DOHH2 (cell line): Measurements from ENCODE around the gene ZRSR2.

Experiments
- H3F3A ChIP-seq: fragments of 200-600 bp; sonication (generic), shearing (Covaris generic); 2 replicates; pipeline ENCODE4 v1.6.0; 2016; ENCODE audit warnings: antibody characterized with exemption, mild to moderate bottlenecking; ENCODE audit not compliant: control insufficient read depth, insufficient read depth
- H3K27ac ChIP-seq: fragments of 200-600 bp; sonication (generic); 2 replicates; pipeline ENCODE4 v1.5.1; 2014; ENCODE audit warnings: low read depth, mild to moderate bottlenecking, low read length, moderate library complexity
- H3K27me3 ChIP-seq: fragments of 200-600 bp; sonication (generic); 2 replicates; pipeline ENCODE4 v1.6.1; 2014; ENCODE audit warnings: mild to moderate bottlenecking, low read length, mixed read lengths; ENCODE audit not compliant: control insufficient read depth
- H3K36me3 ChIP-seq: fragments of 200-600 bp; sonication (generic); 2 replicates; pipeline ENCODE4 v1.6.1; 2014; ENCODE audit warnings: mild to moderate bottlenecking, low read length, moderate library complexity, mixed read lengths; ENCODE audit not compliant: control insufficient read depth
- H3K4me1 ChIP-seq: fragments of 200-600 bp; sonication (generic); 2 replicates; pipeline ENCODE4 v1.6.1; 2014; ENCODE audit warnings: mild to moderate bottlenecking, low read length, mixed read lengths; ENCODE audit not compliant: control insufficient read depth
- H3K4me2 ChIP-seq: fragments of 200-600 bp; sonication (generic); 2 replicates; pipeline ENCODE4 v1.6.0; 2014; ENCODE audit warnings: mild to moderate bottlenecking, low read length, moderate library complexity
- H3K4me3 ChIP-seq: fragments of 200-600 bp; sonication (generic); 2 replicates; pipeline ENCODE4 v1.5.1; 2014; ENCODE audit warnings: mild to moderate bottlenecking, low read length, mixed read lengths
- H3K79me2 ChIP-seq: fragments of 200-600 bp; sonication (generic); 2 replicates; pipeline ENCODE4 v1.6.1; 2014; ENCODE audit warnings: mild to moderate bottlenecking, low read length, mixed read lengths; ENCODE audit not compliant: control insufficient read depth
- H3K9me2 ChIP-seq: fragments of 200-600 bp; sonication (generic); replicated peaks from 2 replicates; pipeline ENCODE4 v1.6.1; 2014; ENCODE audit warnings: mild to moderate bottlenecking, low read length, mixed read lengths; ENCODE audit not compliant: control insufficient read depth
- H3K9me3 ChIP-seq: fragments of 200-600 bp; sonication (generic); 2 replicates; pipeline ENCODE4 v1.6.1; 2014; ENCODE audit warnings: antibody characterized with exemption, low read length, mixed read lengths; ENCODE audit not compliant: control insufficient read depth, insufficient read depth
- H4K20me1 ChIP-seq: fragments of 200-600 bp; sonication (generic); 2 replicates; pipeline ENCODE4 v1.6.0; 2014; ENCODE audit warnings: low read depth, mild to moderate bottlenecking, antibody characterized with exemption, low read length, moderate library complexity; ENCODE audit not compliant: control insufficient read depth, insufficient read depth
- CTCF ChIP-seq: fragments of 200-600 bp; sonication (generic); IDR thresholded peaks from one replicate; pipeline ENCODE4 v1.5.1; 2014; ENCODE audit warnings: antibody characterized with exemption, mild to moderate bottlenecking, low read depth, low read length; ENCODE audit not compliant: poor library complexity, severe bottlenecking
- EZH2phosphoT487 ChIP-seq: fragments of 200-600 bp; sonication (generic); IDR thresholded peaks from 2 replicates; pipeline ENCODE4 v1.6.1; 2017; ENCODE audit warnings: borderline replicate concordance, mild to moderate bottlenecking, antibody characterized with exemption, low read length, moderate library complexity, mixed read lengths

Gene ZRSR2

GRCh38 chrX:15790769-15791290, 546 bp downstream of the ZRSR2 start:
- no peaks in the 10 kb centered on the region for H3K27me3 ChIP-seq
- TF ChIP-seq EZH2phosphoT487 = no peak
- no peak for TF ChIP-seq CTCF
- peak overlapping the region; percentile 74 for H3K4me2 ChIP-seq
- peaks cover 5% of the 10 kb centered on the region; the same call in 1 of the 2 replicates for H3K4me1 ChIP-seq
- peak overlapping the region; percentile 68 for H3K27ac ChIP-seq
- peak overlapping the region; percentile 87 for H3K4me3 ChIP-seq
- H3K9me2 ChIP-seq = no peaks in the 10 kb centered on the region
- H4K20me1 ChIP-seq = no peaks in the 10 kb centered on the region
- H3K9me3 ChIP-seq = no peaks in the 10 kb centered on the region
- H3K79me2 ChIP-seq = peaks cover 49% of the 10 kb centered on the region
- peaks cover 15% of the 10 kb centered on the region for H3K36me3 ChIP-seq
- no peaks in the 10 kb centered on the region; the same call in 1 of the 2 replicates for H3F3A ChIP-seq

GRCh38 chrX:15797707-15798106, 7.4 kb downstream of the ZRSR2 start:
- no peak for TF ChIP-seq EZH2phosphoT487
- TF ChIP-seq CTCF = no peak
- Histone ChIP-seq H3F3A (no peaks in the 10 kb centered on the region; the same call in 1 of the 2 replicates), H3K4me2 (no peak overlapping the region), H3K36me3 (peaks cover 15% of the 10 kb centered on the region), H3K27ac (no peak overlapping the region), H3K27me3 (no peaks in the 10 kb centered on the region), H3K79me2 (peaks cover 48% of the 10 kb centered on the region), H3K9me2 (no peaks in the 10 kb centered on the region), H4K20me1 (no peaks in the 10 kb centered on the region), H3K4me1 (no peaks in the 10 kb centered on the region), H3K9me3 (no peaks in the 10 kb centered on the region), H3K4me3 (no peak overlapping the region)

GRCh38 chrX:15804563-15804962, 14.3 kb downstream of the ZRSR2 start:
- TF ChIP-seq CTCF = no peak
- no peak for TF ChIP-seq EZH2phosphoT487
- Histone ChIP-seq H4K20me1 (no peaks in the 10 kb centered on the region), H3K4me1 (no peaks in the 10 kb centered on the region), H3K4me2 (no peak overlapping the region), H3K4me3 (no peak overlapping the region), H3K9me2 (no peaks in the 10 kb centered on the region), H3K9me3 (no peaks in the 10 kb centered on the region), H3K79me2 (no peaks in the 10 kb centered on the region), H3K27ac (no peak overlapping the region), H3F3A (no peaks in the 10 kb centered on the region), H3K27me3 (no peaks in the 10 kb centered on the region), H3K36me3 (peaks cover 23% of the 10 kb centered on the region)

- no peak for TF ChIP-seq CTCF
- TF ChIP-seq EZH2phosphoT487 = no peak
- Histone ChIP-seq H3K9me3 (no peaks in the 10 kb centered on the region), H3K4me1 (no peaks in the 10 kb centered on the region), H4K20me1 (no peaks in the 10 kb centered on the region), H3K79me2 (no peaks in the 10 kb centered on the region), H3K27me3 (no peaks in the 10 kb centered on the region), H3K36me3 (peaks cover 36% of the 10 kb centered on the region), H3K27ac (no peak overlapping the region), H3K9me2 (no peaks in the 10 kb centered on the region), H3F3A (no peaks in the 10 kb centered on the region), H3K4me2 (no peak overlapping the region), H3K4me3 (no peak overlapping the region)
Measured at GRCh38 chrX:15808254-15808653, 18.0 kb downstream of the ZRSR2 start.
